Measurements from ENCODE around the gene AP3S1.

DNA sequence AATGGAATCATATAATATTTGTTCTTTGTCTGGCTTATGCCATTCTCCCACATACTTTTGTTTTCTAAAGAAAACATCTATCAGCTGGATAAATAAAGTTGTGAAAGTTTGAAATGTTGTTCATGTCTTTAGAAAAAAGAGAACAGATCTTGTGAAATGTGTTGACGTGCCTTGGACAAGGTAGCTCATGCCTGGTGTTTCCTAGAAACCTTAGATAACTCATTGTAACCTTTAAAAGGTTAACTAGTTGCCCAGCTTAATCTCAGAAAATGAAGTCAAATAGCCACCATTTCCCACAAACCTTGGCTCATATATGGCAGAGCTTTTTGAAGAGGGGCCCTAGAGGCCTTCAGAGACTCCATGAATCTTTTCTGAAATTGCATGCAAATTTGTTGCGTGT is 40.6 kb upstream of the AP3S1 start:
- no peak for TF ChIP-seq CTCF (IDR thresholded peaks at IDR 0.05)
- TF ChIP-seq POLR2A (IDR thresholded peaks at IDR 0.05), result no peak

Measured in right lobe of liver (tissue), 4 donors.